CD8-positive, alpha-beta memory T cell (primary cell): ENCODE data around the gene PSMB7. TPM values are rescaled to one million over a fixed set of nuclear protein-coding genes. Genes with fewer than 3 reads are reported as not detected.

Source experiments
- CTCF ChIA-PET: fragments of 350-600 bp; sonication (Branson Sonifier 250); formaldehyde crosslinking; loops from one replicate; lab custom pipeline; 2021; ENCODE audit warnings: antibody characterized with exemption; lab: Charles Lee
- POLR2A ChIA-PET: fragments of 350-600 bp; sonication (Branson Sonifier 250); formaldehyde crosslinking; loops from one replicate; lab custom pipeline; 2021; ENCODE audit warnings: antibody characterized with exemption; lab: Charles Lee
- DNase-seq, 5 donors: peaks; one replicate each; pipeline versions ENCODE4 v3.0.0 to v3.0.0-alpha.2; 2020 to 2022; ENCODE audit warnings: mixed read lengths in 1 of 5
- H3K27ac ChIP-seq: one replicate; pipeline ENCODE4 v1.7.0; 2013; ENCODE audit warnings: low read depth, mild to moderate bottlenecking, low read length, moderate library complexity
- H3K27me3 ChIP-seq: 2 replicates; pipeline ENCODE4 v1.7.0; 2013; ENCODE audit warnings: low read length, mild to moderate bottlenecking; ENCODE audit not compliant: insufficient read depth, poor library complexity, severe bottlenecking
- H3K36me3 ChIP-seq: 2 replicates; pipeline ENCODE4 v1.7.0; 2013; ENCODE audit warnings: mild to moderate bottlenecking, low read length, moderate library complexity; ENCODE audit not compliant: insufficient read depth
- H3K4me1 ChIP-seq: 2 replicates; pipeline ENCODE4 v1.7.0; 2013; ENCODE audit warnings: mild to moderate bottlenecking, low read length, moderate library complexity; ENCODE audit not compliant: insufficient read depth
- H3K4me3 ChIP-seq: 2 replicates; pipeline ENCODE4 v1.7.0; 2013; ENCODE audit warnings: mild to moderate bottlenecking, low read length
- H3K9me3 ChIP-seq: 2 replicates; pipeline ENCODE4 v1.7.0; 2013; ENCODE audit warnings: mild to moderate bottlenecking, low read length
- H3K27ac Mint-ChIP-seq, 8 donors: one replicate each; pipeline ENCODE4 v1.8.0; 2020 to 2021; ENCODE audit warnings: mixed read lengths in 8 of 8, mild to moderate bottlenecking in 6 of 8, inconsistent platforms in 3 of 8, moderate library complexity in 3 of 8
- H3K27me3 Mint-ChIP-seq, 2 donors: one replicate each; pipeline ENCODE4 v1.8.0; 2020 to 2021; ENCODE audit warnings: mixed read lengths in 2 of 2, mild to moderate bottlenecking in 1 of 2, moderate library complexity in 1 of 2
- H3K36me3 Mint-ChIP-seq, 3 donors: one replicate each; pipeline ENCODE4 v1.8.0; 2020 to 2021; ENCODE audit warnings: mixed read lengths in 3 of 3, inconsistent platforms in 1 of 3, mild to moderate bottlenecking in 1 of 3
- H3K4me1 Mint-ChIP-seq, 3 donors: one replicate each; pipeline ENCODE4 v1.8.0; 2020 to 2021; ENCODE audit warnings: mixed read lengths in 3 of 3, inconsistent platforms in 1 of 3, mild to moderate bottlenecking in 1 of 3
- H3K4me3 Mint-ChIP-seq, 7 donors: one replicate each; pipeline ENCODE4 v1.8.0; 2020 to 2021; ENCODE audit warnings: mixed read lengths in 7 of 7, mild to moderate bottlenecking in 6 of 7, moderate library complexity in 4 of 7, inconsistent platforms in 2 of 7
- H3K9me3 Mint-ChIP-seq, 5 donors: one replicate each; pipeline ENCODE4 v1.8.0; 2020 to 2022; ENCODE audit warnings: mixed read lengths in 5 of 5, mild to moderate bottlenecking in 3 of 5, moderate library complexity in 2 of 5, inconsistent platforms in 1 of 5
- polyA plus RNA-seq: library from polyadenylated mRNA; unstranded; fragments of 300-500 nt; fragmentation: Illumina TruSeq; gene quantifications from one replicate; pipeline ENCODE4 v1.2.3, GENCODE V29; 2021
- total RNA-seq, 2 experiments: library from RNA; stranded (reverse); gene quantifications; one replicate each; pipeline ENCODE4 v1.2.3, GENCODE V29; 2021

PSMB7 gene
- total and polyA plus RNA-seq, 3 experiments from 2014 or later, result 161 to 215 (median 215) TPM

DNA sequence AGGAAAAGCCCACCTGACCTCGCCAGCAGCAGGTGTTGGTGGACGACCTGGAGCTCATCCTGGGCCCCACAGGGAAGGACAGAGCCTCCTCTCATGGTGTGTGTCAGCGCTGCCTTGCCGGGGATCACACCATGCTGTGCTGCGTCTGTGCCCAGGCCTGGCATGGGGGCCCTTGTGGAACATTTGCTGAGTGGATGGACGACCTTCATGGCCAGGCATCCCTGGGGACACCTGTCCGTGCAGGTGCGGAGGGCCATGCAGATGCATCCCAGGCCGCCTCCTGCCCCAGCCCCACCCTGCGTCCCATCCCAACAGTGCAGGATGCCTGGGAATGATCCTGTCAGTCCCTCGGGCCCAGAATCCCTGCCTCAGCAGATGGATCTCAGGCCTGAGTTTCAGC, 83.7 kb downstream of the PSMB7 start:
- CTCF ChIA-PET, result interaction anchor here (1.4 kb wide), 1 partner anchor 205 kb away, joined by 3 read pairs; no protein-coding TSS in a partner anchor
- Histone ChIP-seq H3K27ac (no peak overlapping the region), H3K27me3 (no peaks in the 10 kb centered on the region), H3K36me3 (no peaks in the 10 kb centered on the region), H3K4me3 (no peak overlapping the region), H3K4me1 (no peaks in the 10 kb centered on the region), H3K9me3 (no peaks in the 10 kb centered on the region)
- POLR2A ChIA-PET, result no interaction called here
- Mint-ChIP-seq H3K27me3 (no peaks in the 10 kb centered on the region), H3K9me3 (peaks cover 0 to 2% (median 0%) of the 10 kb centered on the region in 5 donors), H3K4me3 (no peak overlapping the region), H3K4me1 (no peaks in the 10 kb centered on the region), H3K36me3 (peaks cover 4 to 39% (median 8%) of the 10 kb centered on the region in 3 donors), H3K27ac (peak overlapping the region in 1 of 8 donors; percentile 23)
- no peak for DNase-seq

DNA sequence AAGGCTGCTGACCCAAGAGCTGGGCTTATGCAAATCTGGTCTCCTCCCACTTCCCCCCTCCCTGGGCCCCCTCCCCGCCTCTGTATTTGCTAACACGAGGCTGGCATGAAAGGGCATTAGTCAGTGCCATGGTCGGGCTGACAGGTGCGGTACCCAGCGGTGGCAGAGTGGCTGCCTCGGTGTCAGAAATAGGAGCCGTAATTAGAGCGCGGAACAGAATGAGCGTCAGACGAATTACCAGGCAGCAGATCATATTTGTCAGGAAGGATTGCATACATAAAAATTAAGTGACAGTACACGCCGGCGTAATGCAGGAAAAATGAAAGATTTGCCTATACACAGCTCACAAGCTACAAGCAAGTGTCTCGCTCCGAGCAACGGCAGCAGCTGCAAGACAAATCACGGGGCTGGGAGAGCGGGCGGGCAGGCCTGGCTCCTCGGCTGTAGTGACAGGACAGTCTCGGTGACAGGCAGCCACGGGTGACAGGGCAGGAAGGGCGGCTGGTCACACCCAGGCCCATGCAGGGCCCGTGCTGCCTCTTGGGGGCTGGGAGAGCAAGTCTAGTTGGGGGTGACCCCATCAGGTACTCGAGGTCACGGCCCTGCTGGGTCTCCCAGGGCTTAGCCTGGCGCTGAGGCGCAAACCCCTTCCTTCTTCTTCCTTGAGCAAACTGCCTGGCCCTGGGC, 85.1 kb downstream of the PSMB7 start:
- H3K4me1 ChIP-seq, result no peaks in the 10 kb centered on the region
- Mint-ChIP-seq H3K4me1 (no peaks in the 10 kb centered on the region), H3K36me3 (peaks cover 0 to 33% (median 2%) of the 10 kb centered on the region in 3 donors), H3K9me3 (no peaks in the 10 kb centered on the region), H3K4me3 (no peak overlapping the region), H3K27ac (no peak overlapping the region), H3K27me3 (no peaks in the 10 kb centered on the region)
- H3K36me3 ChIP-seq, result no peaks in the 10 kb centered on the region
- H3K27me3 ChIP-seq, result no peaks in the 10 kb centered on the region
- no peak for DNase-seq
- H3K9me3 ChIP-seq, result no peaks in the 10 kb centered on the region
- POLR2A ChIA-PET, result no interaction called here
- H3K4me3 ChIP-seq, result no peak overlapping the region
- CTCF ChIA-PET, result no interaction called here
- no peak overlapping the region for H3K27ac ChIP-seq

DNA sequence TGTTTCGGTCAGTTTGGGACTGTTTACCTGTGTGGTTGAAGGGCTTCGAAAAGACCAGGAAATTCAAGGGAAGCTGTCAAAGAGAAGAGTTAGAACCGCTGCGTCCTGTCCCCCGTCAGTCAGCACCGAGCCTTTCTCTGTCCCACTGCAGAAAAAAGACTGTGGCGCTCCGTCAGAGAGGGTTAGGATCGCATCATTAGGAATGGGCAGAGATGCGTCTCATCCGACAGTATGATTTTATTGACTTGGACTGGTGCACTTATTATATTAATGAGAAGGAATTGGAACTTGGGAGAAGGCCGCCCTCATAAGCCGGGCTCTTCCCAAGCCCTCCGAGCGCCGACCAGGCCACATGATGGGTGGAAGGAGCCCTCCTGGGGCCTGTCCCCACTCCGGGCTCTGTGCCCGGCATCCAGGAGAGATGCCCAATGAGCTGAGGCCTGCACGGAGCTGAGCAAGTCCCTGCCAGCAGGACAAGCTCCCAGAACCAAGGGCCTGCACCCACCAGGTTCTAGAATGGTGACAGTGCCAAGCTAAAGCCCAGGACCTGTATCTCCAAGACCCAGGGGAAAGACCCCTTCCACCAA, 85.9 kb downstream of the PSMB7 start:
- H3K27me3 Mint-ChIP-seq, result no peaks in the 10 kb centered on the region
- H3K9me3 ChIP-seq, result no peaks in the 10 kb centered on the region
- H3K4me3 ChIP-seq, result no peak overlapping the region
- H3K27ac Mint-ChIP-seq, result no peak overlapping the region
- no peaks in the 10 kb centered on the region for H3K4me1 Mint-ChIP-seq
- no peaks in the 10 kb centered on the region for H3K4me1 ChIP-seq
- POLR2A ChIA-PET, result interaction anchor here (0.6 kb wide), 1 partner anchor 9 kb away, joined by 4 read pairs; no protein-coding TSS in a partner anchor
- H3K36me3 Mint-ChIP-seq, result peaks cover 0 to 33% (median 2%) of the 10 kb centered on the region in 3 donors
- no peak overlapping the region for H3K27ac ChIP-seq
- no peaks in the 10 kb centered on the region for H3K27me3 ChIP-seq
- CTCF ChIA-PET, result interaction anchor here (0.9 kb wide), 1 partner anchor 36 kb away, joined by 3 read pairs; no protein-coding TSS in a partner anchor
- DNase-seq, result no peak
- H3K9me3 Mint-ChIP-seq, result no peaks in the 10 kb centered on the region
- H3K36me3 ChIP-seq, result no peaks in the 10 kb centered on the region
- H3K4me3 Mint-ChIP-seq, result no peak overlapping the region

DNA sequence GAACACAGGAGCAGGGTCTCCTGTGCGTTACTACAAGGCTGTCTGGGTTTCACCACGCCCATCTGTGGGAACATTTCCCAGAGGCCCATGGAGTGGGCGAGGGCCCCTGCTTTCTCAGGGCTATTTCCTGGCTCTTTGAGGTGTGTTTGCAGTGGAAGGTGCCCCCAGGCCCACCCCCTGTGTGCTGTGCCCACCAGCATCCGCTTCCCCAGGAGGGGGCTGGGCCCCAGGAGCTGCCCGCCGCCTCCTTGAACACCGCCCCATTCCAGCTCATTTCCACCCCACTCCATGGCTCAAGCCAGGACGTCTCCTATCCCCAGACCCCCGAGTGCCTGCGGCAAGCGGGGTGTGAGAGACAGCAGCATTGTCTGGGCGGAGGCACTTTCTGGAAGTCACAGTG, 87.0 kb downstream of the PSMB7 start:
- H3K9me3 Mint-ChIP-seq, result no peaks in the 10 kb centered on the region
- CTCF ChIA-PET, result interaction anchor here (0.9 kb wide), 1 partner anchor 35 kb away, joined by 3 read pairs; no protein-coding TSS in a partner anchor
- POLR2A ChIA-PET, result no interaction called here

DNA sequence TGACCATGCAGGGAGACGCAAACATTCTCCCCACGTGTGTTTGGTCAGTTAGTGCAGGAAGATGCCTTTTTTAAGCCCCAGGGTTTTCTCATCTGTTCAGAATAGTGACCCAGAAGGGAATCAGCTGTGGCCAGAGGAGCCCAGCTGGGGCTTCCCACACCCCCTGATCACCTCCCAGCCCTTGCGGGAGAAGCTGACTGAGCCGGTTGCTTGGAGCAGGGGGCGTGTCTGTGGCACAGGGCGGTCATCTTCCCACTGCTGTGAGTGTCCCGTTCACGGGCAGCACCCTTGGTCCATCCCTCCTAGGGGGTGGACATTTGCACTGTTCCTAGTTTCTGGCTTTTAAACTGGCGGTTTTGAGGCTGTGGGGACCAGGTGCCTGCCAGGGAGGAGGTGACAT, 87.8 kb downstream of the PSMB7 start:
- H3K27me3 Mint-ChIP-seq, result no peaks in the 10 kb centered on the region
- ChIA-PET POLR2A (no interaction called here), CTCF (no interaction called here)
- no peak overlapping the region for H3K4me3 ChIP-seq
- H3K27me3 ChIP-seq, result no peaks in the 10 kb centered on the region
- peaks cover 0 to 26% (median 0%) of the 10 kb centered on the region in 3 donors for H3K36me3 Mint-ChIP-seq
- H3K9me3 ChIP-seq, result no peaks in the 10 kb centered on the region
- no peaks in the 10 kb centered on the region for H3K9me3 Mint-ChIP-seq
- H3K27ac ChIP-seq, result no peak overlapping the region
- H3K4me3 Mint-ChIP-seq, result no peak overlapping the region
- H3K36me3 ChIP-seq, result no peaks in the 10 kb centered on the region
- H3K27ac Mint-ChIP-seq, result peak overlapping the region in 1 of 8 donors; percentile 88
- no peak for DNase-seq
- H3K4me1 Mint-ChIP-seq, result no peaks in the 10 kb centered on the region
- no peaks in the 10 kb centered on the region for H3K4me1 ChIP-seq

More for the DNA sequence above, 87.0 kb downstream of the PSMB7 start:
- Mint-ChIP-seq H3K4me1 (no peaks in the 10 kb centered on the region), H3K36me3 (peaks cover 0 to 30% (median 0%) of the 10 kb centered on the region in 3 donors), H3K27me3 (no peaks in the 10 kb centered on the region), H3K4me3 (no peak overlapping the region), H3K27ac (peak overlapping the region in 2 of 8 donors; percentile 61 to 77)
- H3K27ac ChIP-seq, result no peak overlapping the region
- H3K9me3 ChIP-seq, result no peaks in the 10 kb centered on the region
- DNase-seq, result no peak
- H3K4me1 ChIP-seq, result no peaks in the 10 kb centered on the region
- H3K27me3 ChIP-seq, result no peaks in the 10 kb centered on the region
- no peak overlapping the region for H3K4me3 ChIP-seq
- H3K36me3 ChIP-seq, result no peaks in the 10 kb centered on the region

DNA sequence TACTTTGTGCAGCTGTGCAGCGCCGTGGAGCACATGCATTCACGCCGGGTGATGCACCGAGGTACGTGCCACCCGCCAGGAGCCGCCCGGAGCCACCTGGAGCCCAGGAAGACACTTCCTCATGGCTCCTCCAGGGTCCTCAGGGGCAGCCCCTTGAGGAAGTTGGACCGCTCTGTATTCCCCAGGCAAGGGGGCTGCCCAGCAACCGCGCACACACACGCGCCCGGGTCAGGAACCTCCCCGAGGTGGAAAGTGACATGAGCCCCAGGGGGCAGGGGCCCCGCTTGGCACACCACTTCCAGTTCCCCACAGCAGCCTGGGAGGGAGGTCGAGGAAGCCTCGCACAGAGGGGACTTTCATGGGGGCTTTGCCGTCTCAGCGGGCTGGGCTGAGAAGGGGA, 88.9 kb downstream of the PSMB7 start:
- Histone ChIP-seq H3K4me1 (no peaks in the 10 kb centered on the region), H3K27me3 (no peaks in the 10 kb centered on the region), H3K4me3 (no peak overlapping the region), H3K9me3 (no peaks in the 10 kb centered on the region), H3K36me3 (no peaks in the 10 kb centered on the region), H3K27ac (no peak overlapping the region)
- peaks cover 0 to 29% (median 0%) of the 10 kb centered on the region in 3 donors for H3K36me3 Mint-ChIP-seq
- no peak overlapping the region for H3K4me3 Mint-ChIP-seq
- CTCF ChIA-PET, result no interaction called here
- H3K9me3 Mint-ChIP-seq, result no peaks in the 10 kb centered on the region
- POLR2A ChIA-PET, result no interaction called here
- no peaks in the 10 kb centered on the region for H3K4me1 Mint-ChIP-seq
- H3K27me3 Mint-ChIP-seq, result no peaks in the 10 kb centered on the region
- DNase-seq, result no peak
- no peak overlapping the region for H3K27ac Mint-ChIP-seq

DNA sequence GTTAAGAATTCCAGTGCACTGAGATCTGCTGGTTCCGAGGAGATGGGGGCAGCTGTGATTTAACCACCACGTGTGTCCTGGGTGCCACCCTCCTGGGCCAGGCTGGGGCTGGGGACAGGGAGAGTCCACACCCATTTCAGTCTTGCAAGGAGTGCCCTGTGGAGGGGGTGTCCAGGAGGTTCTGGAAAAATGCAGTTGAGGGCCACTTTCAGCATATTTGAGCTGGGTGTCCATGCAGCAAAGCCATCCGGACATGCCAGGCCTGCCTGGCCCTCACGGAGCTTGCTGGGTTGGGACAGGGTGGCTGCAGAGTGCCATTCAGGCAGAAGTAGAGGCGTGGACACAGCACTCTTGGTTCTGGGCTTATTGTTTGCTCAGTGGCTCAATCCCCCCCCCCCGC, 89.4 kb downstream of the PSMB7 start:
- no peak overlapping the region for H3K27ac ChIP-seq
- H3K27me3 ChIP-seq, result no peaks in the 10 kb centered on the region
- H3K36me3 Mint-ChIP-seq, result peaks cover 0 to 29% (median 0%) of the 10 kb centered on the region in 3 donors
- no peaks in the 10 kb centered on the region for H3K9me3 ChIP-seq
- DNase-seq, result no peak
- H3K4me1 ChIP-seq, result no peaks in the 10 kb centered on the region
- peak overlapping the region in 1 of 8 donors; percentile 26 for H3K27ac Mint-ChIP-seq
- POLR2A ChIA-PET, result no interaction called here
- no peaks in the 10 kb centered on the region for H3K4me1 Mint-ChIP-seq
- H3K9me3 Mint-ChIP-seq, result no peaks in the 10 kb centered on the region
- no peak overlapping the region for H3K4me3 ChIP-seq
- CTCF ChIA-PET, result interaction anchor here (1.8 kb wide), 1 partner anchor 199 kb away, joined by 5 read pairs; no protein-coding TSS in a partner anchor
- no peak overlapping the region for H3K4me3 Mint-ChIP-seq
- H3K27me3 Mint-ChIP-seq, result no peaks in the 10 kb centered on the region
- H3K36me3 ChIP-seq, result no peaks in the 10 kb centered on the region

DNA sequence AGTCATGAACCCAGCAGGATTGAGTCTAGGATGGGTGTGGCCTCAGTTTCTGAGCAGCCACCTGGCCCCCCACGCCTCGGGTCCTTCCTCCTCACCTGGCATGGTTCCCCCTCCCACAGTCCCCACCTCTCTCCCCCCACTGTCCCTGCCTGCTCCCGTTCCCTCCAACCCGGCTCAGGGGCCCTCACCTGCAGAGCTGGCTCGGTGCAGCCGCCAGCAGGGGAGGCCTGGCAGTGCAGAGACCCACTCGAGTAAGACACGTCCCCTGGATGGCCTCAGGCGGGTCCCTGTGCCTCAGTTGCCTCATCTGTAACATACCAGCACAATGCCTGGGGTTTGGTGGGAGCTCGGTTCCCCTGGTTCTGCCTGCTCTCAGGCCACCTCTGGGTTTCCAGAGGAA, 91.3 kb downstream of the PSMB7 start:
- Mint-ChIP-seq H3K4me1 (peaks cover 6 to 12% (median 9%) of the 10 kb centered on the region in 3 donors), H3K4me3 (no peak overlapping the region), H3K27me3 (no peaks in the 10 kb centered on the region), H3K27ac (no peak overlapping the region), H3K9me3 (no peaks in the 10 kb centered on the region), H3K36me3 (peaks cover 0 to 20% (median 0%) of the 10 kb centered on the region in 3 donors)
- H3K27me3 ChIP-seq, result no peaks in the 10 kb centered on the region
- no peak for DNase-seq
- H3K9me3 ChIP-seq, result no peaks in the 10 kb centered on the region
- no peak overlapping the region for H3K4me3 ChIP-seq
- H3K36me3 ChIP-seq, result no peaks in the 10 kb centered on the region
- POLR2A ChIA-PET, result no interaction called here
- H3K4me1 ChIP-seq, result no peaks in the 10 kb centered on the region
- no peak overlapping the region for H3K27ac ChIP-seq
- CTCF ChIA-PET, result interaction anchor here (0.6 kb wide), 1 partner anchor 9 kb away, joined by 3 read pairs; no protein-coding TSS in a partner anchor
